ENCODE data around the gene NXT2.

The NXT2 gene

GRCh38 chrX:109533631-109534030 lies 3.0 kb upstream of the NXT2 start:
- Histone ChIP-seq H3K4me1 (ENCODE audit: insufficient read depth, low read length, poor library complexity, severe bottlenecking) (no peaks in the 10 kb centered on the region), H3K9ac (ENCODE audit: low read depth, low read length, poor library complexity, severe bottlenecking) (no peak overlapping the region), H3K9me2 (replicated peaks; ENCODE audit: low read depth, low read length) (no peaks in the 10 kb centered on the region), H3K4me3 (ENCODE audit: low read length, poor library complexity, severe bottlenecking) (no peak overlapping the region), H3K79me2 (ENCODE audit: insufficient read depth, low read length) (no peaks in the 10 kb centered on the region), H3K27me3 (ENCODE audit: insufficient read depth, low read length, poor library complexity, severe bottlenecking) (no peaks in the 10 kb centered on the region), H2AFZ (ENCODE audit: low read length) (no peak overlapping the region), H3F3A (ENCODE audit: low read depth) (no peaks in the 10 kb centered on the region), H4K20me1 (ENCODE audit: insufficient read depth, low read length, poor library complexity, severe bottlenecking) (no peaks in the 10 kb centered on the region), H3K9me3 (ENCODE audit: insufficient read depth, low read depth, low read length) (no peaks in the 10 kb centered on the region), H3K36me3 (ENCODE audit: insufficient read depth, low read length) (no peaks in the 10 kb centered on the region), H3K4me2 (ENCODE audit: low read depth, low read length, poor library complexity, severe bottlenecking) (no peak overlapping the region)
- no peak for TF ChIP-seq EZH2phosphoT487 (IDR thresholded peaks at IDR 0.05; ENCODE audit: borderline replicate concordance)
- TF ChIP-seq CTCF (conservative IDR thresholded peaks at IDR 0.05; ENCODE audit: low read length), result no peak

GRCh38 chrX:109534933-109535332 lies 1.7 kb upstream of the NXT2 start:
- H3K36me3 ChIP-seq (ENCODE audit: insufficient read depth, low read length), result no peaks in the 10 kb centered on the region
- H3K9me3 ChIP-seq (ENCODE audit: insufficient read depth, low read depth, low read length), result no peaks in the 10 kb centered on the region
- no peak overlapping the region for H3K4me3 ChIP-seq (ENCODE audit: low read length, poor library complexity, severe bottlenecking)
- H3K9ac ChIP-seq (ENCODE audit: low read depth, low read length, poor library complexity, severe bottlenecking), result no peak overlapping the region
- no peaks in the 10 kb centered on the region for H3K79me2 ChIP-seq (ENCODE audit: insufficient read depth, low read length)
- H3K4me1 ChIP-seq (ENCODE audit: insufficient read depth, low read length, poor library complexity, severe bottlenecking), result no peaks in the 10 kb centered on the region
- no peak overlapping the region for H3K4me2 ChIP-seq (ENCODE audit: low read depth, low read length, poor library complexity, severe bottlenecking)
- H4K20me1 ChIP-seq (ENCODE audit: insufficient read depth, low read length, poor library complexity, severe bottlenecking), result no peaks in the 10 kb centered on the region
- no peaks in the 10 kb centered on the region for H3K27me3 ChIP-seq (ENCODE audit: insufficient read depth, low read length, poor library complexity, severe bottlenecking)
- no peak for TF ChIP-seq EZH2phosphoT487 (IDR thresholded peaks at IDR 0.05; ENCODE audit: borderline replicate concordance)
- no peak for TF ChIP-seq CTCF (conservative IDR thresholded peaks at IDR 0.05; ENCODE audit: low read length)
- no peak overlapping the region for H2AFZ ChIP-seq (ENCODE audit: low read length)
- H3F3A ChIP-seq (ENCODE audit: low read depth), result no peaks in the 10 kb centered on the region
- no peaks in the 10 kb centered on the region for H3K9me2 ChIP-seq (replicated peaks; ENCODE audit: low read depth, low read length)

- Histone ChIP-seq H3K4me1 (ENCODE audit: insufficient read depth, low read length, poor library complexity, severe bottlenecking) (no peaks in the 10 kb centered on the region), H3K9ac (ENCODE audit: low read depth, low read length, poor library complexity, severe bottlenecking) (no peak overlapping the region), H3F3A (ENCODE audit: low read depth) (no peaks in the 10 kb centered on the region), H3K9me2 (replicated peaks; ENCODE audit: low read depth, low read length) (no peaks in the 10 kb centered on the region), H3K27me3 (ENCODE audit: insufficient read depth, low read length, poor library complexity, severe bottlenecking) (no peaks in the 10 kb centered on the region), H3K4me2 (ENCODE audit: low read depth, low read length, poor library complexity, severe bottlenecking) (no peak overlapping the region), H4K20me1 (ENCODE audit: insufficient read depth, low read length, poor library complexity, severe bottlenecking) (no peaks in the 10 kb centered on the region), H3K4me3 (ENCODE audit: low read length, poor library complexity, severe bottlenecking) (no peak overlapping the region), H3K79me2 (ENCODE audit: insufficient read depth, low read length) (no peaks in the 10 kb centered on the region), H3K36me3 (ENCODE audit: insufficient read depth, low read length) (no peaks in the 10 kb centered on the region), H3K9me3 (ENCODE audit: insufficient read depth, low read depth, low read length) (no peaks in the 10 kb centered on the region), H2AFZ (ENCODE audit: low read length) (0 out of 2 replicates have a peak overlapping the region, but pooled peaks have one; percentile 89)
- TF ChIP-seq EZH2phosphoT487 (IDR thresholded peaks at IDR 0.05; ENCODE audit: borderline replicate concordance) (no peak), CTCF (conservative IDR thresholded peaks at IDR 0.05; ENCODE audit: low read length) (no peak)
These were observed 1.1 kb upstream of the NXT2 start for GRCh38 chrX:109535578-109535977.
